ENCODE results near the gene ENPP4.
"Not testable (repeated sequence)": the region's sequence is repeated elsewhere in the genome, so short reads cannot be mapped to it uniquely, and the experiment has no call there.

Gene ENPP4

GRCh38 chr6:46129629-46130511 lies at the start of gene ENPP4:
ENPP4 (plus strand) TSS chr6:46129989; CDS start chr6:46139584, 9,595 bp downstream.
- Histone ChIP-seq H3K9me2 (replicated peaks; ENCODE audit: low read depth, low read length) (no peaks in the 10 kb centered on the region), H3K4me1 (ENCODE audit: insufficient read depth, low read length, poor library complexity, severe bottlenecking) (peaks cover 20% of the 10 kb centered on the region), H3K9me3 (ENCODE audit: insufficient read depth, low read depth, low read length) (no peaks in the 10 kb centered on the region), H3F3A (ENCODE audit: low read depth) (no peaks in the 10 kb centered on the region), H2AFZ (ENCODE audit: low read length) (peak within 1 kb of the TSS; percentile 100), H3K79me2 (ENCODE audit: insufficient read depth, low read length) (peaks cover 15% of the 10 kb centered on the region; the same call in 1 of the 2 replicates), H3K9ac (ENCODE audit: low read depth, low read length, poor library complexity, severe bottlenecking) (peak within 1 kb of the TSS; percentile 86), H4K20me1 (ENCODE audit: insufficient read depth, low read length, poor library complexity, severe bottlenecking) (no peaks in the 10 kb centered on the region), H3K27me3 (ENCODE audit: insufficient read depth, low read length, poor library complexity, severe bottlenecking) (no peaks in the 10 kb centered on the region), H3K4me3 (ENCODE audit: low read length, poor library complexity, severe bottlenecking) (peak within 1 kb of the TSS; percentile 91), H3K36me3 (ENCODE audit: insufficient read depth, low read length) (no peaks in the 10 kb centered on the region), H3K4me2 (ENCODE audit: low read depth, low read length, poor library complexity, severe bottlenecking) (peak within 1 kb of the TSS; percentile 81)
- no peak for TF ChIP-seq EZH2phosphoT487 (IDR thresholded peaks at IDR 0.05; ENCODE audit: borderline replicate concordance)
- TF ChIP-seq CTCF (conservative IDR thresholded peaks at IDR 0.05; ENCODE audit: low read length): peak; percentile 20; the same call in 1 of the 2 replicates

DNA sequence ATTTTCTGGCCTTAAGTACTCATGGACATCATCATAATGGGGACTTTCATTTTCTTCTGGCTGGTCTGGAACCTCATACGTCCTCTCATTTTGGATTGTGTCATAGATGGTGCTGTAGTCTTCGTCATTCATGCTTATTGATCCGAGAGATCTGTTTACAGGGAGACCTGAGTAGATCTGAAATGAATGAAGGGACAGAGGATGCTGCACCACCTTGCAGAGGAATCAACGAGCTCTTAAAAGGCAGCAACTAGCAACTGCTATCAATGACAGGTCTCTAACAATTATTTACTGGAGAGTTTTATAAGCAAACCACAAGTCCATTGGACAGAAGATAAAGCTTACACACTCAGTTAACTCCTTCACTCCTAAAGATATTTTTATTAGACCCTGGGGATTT lies 49.7 kb upstream of the ENPP4 start:
- no peak for TF ChIP-seq EZH2phosphoT487 (IDR thresholded peaks at IDR 0.05; ENCODE audit: borderline replicate concordance)
- TF ChIP-seq CTCF (conservative IDR thresholded peaks at IDR 0.05; ENCODE audit: low read length): no peak
- no peaks in the 10 kb centered on the region for H3K36me3 ChIP-seq (ENCODE audit: insufficient read depth, low read length)
- H4K20me1 ChIP-seq (ENCODE audit: insufficient read depth, low read length, poor library complexity, severe bottlenecking): no peaks in the 10 kb centered on the region
- H3K79me2 ChIP-seq (ENCODE audit: insufficient read depth, low read length): no peaks in the 10 kb centered on the region
- no peaks in the 10 kb centered on the region for H3K4me1 ChIP-seq (ENCODE audit: insufficient read depth, low read length, poor library complexity, severe bottlenecking)
- no peak overlapping the region for H2AFZ ChIP-seq (ENCODE audit: low read length)
- no peak overlapping the region for H3K4me3 ChIP-seq (ENCODE audit: low read length, poor library complexity, severe bottlenecking)
- H3K9me2 ChIP-seq (replicated peaks; ENCODE audit: low read depth, low read length): no peaks in the 10 kb centered on the region
- H3K9me3 ChIP-seq (ENCODE audit: insufficient read depth, low read depth, low read length): no peaks in the 10 kb centered on the region
- no peaks in the 10 kb centered on the region for H3F3A ChIP-seq (ENCODE audit: low read depth)
- H3K9ac ChIP-seq (ENCODE audit: low read depth, low read length, poor library complexity, severe bottlenecking): no peak overlapping the region
- H3K27me3 ChIP-seq (ENCODE audit: insufficient read depth, low read length, poor library complexity, severe bottlenecking): no peaks in the 10 kb centered on the region
- no peak overlapping the region for H3K4me2 ChIP-seq (ENCODE audit: low read depth, low read length, poor library complexity, severe bottlenecking)

DNA sequence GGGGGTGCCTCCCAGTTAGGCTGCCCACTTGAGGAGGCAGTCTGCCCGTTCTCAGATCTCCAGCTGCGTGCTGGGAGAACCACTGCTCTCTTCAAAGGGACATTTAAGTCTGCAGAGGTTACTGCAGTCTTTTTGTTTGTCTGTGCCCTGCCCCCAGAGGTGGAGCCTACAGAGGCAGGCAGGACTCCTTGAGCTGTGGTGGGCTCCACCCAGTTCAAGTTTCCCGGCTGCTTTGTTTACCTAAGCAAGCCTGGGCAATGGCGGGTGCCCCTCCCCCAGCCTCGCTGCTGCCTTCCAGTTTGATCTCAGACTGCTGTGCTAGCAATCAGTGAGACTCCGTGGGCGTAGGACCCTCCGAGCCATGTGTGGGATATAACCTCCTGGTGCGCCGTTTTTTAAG lies 44.1 kb upstream of the ENPP4 start:
- H3K4me3 ChIP-seq (ENCODE audit: low read length, poor library complexity, severe bottlenecking); H3K4me2 ChIP-seq (ENCODE audit: low read depth, low read length, poor library complexity, severe bottlenecking); H4K20me1 ChIP-seq (ENCODE audit: insufficient read depth, low read length, poor library complexity, severe bottlenecking); H3K9me3 ChIP-seq (ENCODE audit: insufficient read depth, low read depth, low read length); H2AFZ ChIP-seq (ENCODE audit: low read length); H3K9ac ChIP-seq (ENCODE audit: low read depth, low read length, poor library complexity, severe bottlenecking); H3K36me3 ChIP-seq (ENCODE audit: insufficient read depth, low read length); H3F3A ChIP-seq (ENCODE audit: low read depth); H3K79me2 ChIP-seq (ENCODE audit: insufficient read depth, low read length); H3K9me2 ChIP-seq (replicated peaks; ENCODE audit: low read depth, low read length); H3K4me1 ChIP-seq (ENCODE audit: insufficient read depth, low read length, poor library complexity, severe bottlenecking); H3K27me3 ChIP-seq (ENCODE audit: insufficient read depth, low read length, poor library complexity, severe bottlenecking): not testable (repeated sequence)

Data from Loucy (cell line).